ENCODE measurements around the gene AUTS2.

Gene AUTS2

DNA sequence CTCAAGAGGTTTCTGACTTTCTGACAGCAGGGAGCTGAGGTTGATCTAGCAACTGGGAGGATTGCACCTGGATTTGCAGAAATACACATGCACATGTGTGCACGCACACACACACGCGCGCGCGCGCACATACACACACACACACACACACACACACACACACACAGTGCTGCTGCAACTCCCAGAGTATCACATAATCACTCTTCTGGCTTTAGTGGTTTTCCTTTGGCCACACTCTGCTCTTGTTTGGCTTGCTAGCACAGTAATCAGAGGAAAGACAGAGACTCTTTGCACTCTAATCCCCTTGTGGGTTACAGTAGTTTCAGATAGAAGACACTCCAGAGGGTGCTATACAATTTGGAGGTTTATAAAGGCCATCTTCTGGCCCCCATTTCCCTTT is 705.0 kb downstream of the AUTS2 start:
- Histone ChIP-seq H3K27me3 (ENCODE audit: insufficient read depth, low read depth, severe bottlenecking) (no peaks in the 10 kb centered on the region), H3K27ac (no peak overlapping the region), H3K4me3 (ENCODE audit: low read depth, low read length) (no peak overlapping the region), H3K9me3 (ENCODE audit: severe bottlenecking) (no peaks in the 10 kb centered on the region), H3K36me3 (no peaks in the 10 kb centered on the region)
- TF ChIP-seq, protein P1, sequence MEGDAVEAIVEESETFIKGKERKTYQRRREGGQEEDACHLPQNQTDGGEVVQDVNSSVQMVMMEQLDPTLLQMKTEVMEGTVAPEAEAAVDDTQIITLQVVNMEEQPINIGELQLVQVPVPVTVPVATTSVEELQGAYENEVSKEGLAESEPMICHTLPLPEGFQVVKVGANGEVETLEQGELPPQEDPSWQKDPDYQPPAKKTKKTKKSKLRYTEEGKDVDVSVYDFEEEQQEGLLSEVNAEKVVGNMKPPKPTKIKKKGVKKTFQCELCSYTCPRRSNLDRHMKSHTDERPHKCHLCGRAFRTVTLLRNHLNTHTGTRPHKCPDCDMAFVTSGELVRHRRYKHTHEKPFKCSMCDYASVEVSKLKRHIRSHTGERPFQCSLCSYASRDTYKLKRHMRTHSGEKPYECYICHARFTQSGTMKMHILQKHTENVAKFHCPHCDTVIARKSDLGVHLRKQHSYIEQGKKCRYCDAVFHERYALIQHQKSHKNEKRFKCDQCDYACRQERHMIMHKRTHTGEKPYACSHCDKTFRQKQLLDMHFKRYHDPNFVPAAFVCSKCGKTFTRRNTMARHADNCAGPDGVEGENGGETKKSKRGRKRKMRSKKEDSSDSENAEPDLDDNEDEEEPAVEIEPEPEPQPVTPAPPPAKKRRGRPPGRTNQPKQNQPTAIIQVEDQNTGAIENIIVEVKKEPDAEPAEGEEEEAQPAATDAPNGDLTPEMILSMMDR (IDR thresholded peaks at IDR 0.05; ENCODE audit: low read depth, low read length), result no peak
- DNase-seq, result no peak

DNA sequence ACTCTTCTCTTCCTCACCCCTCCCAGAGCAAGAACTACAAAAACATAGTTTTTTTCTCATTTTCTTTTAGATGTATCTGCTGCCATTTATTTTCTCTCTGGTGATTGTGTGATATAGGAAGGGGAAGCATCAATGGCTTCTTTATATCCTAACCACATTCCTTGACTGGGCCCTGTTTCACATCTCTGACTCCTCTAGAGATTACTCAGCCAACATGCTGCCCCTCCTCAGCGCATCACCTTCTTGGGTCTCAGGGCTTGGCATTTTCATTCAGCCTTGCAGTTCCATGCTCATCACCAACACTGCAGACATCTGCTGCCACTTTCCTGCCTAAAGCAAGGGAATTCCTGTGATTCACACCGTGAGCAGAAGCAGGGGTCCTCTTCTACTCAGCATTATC is 705.5 kb downstream of the AUTS2 start:
- Histone ChIP-seq H3K9me3 (ENCODE audit: severe bottlenecking) (no peaks in the 10 kb centered on the region), H3K36me3 (no peaks in the 10 kb centered on the region), H3K27ac (no peak overlapping the region), H3K27me3 (ENCODE audit: insufficient read depth, low read depth, severe bottlenecking) (no peaks in the 10 kb centered on the region), H3K4me3 (ENCODE audit: low read depth, low read length) (no peak overlapping the region)
- TF ChIP-seq, protein P1 (IDR thresholded peaks at IDR 0.05; ENCODE audit: low read depth, low read length), result no peak
- no peak for DNase-seq

DNA sequence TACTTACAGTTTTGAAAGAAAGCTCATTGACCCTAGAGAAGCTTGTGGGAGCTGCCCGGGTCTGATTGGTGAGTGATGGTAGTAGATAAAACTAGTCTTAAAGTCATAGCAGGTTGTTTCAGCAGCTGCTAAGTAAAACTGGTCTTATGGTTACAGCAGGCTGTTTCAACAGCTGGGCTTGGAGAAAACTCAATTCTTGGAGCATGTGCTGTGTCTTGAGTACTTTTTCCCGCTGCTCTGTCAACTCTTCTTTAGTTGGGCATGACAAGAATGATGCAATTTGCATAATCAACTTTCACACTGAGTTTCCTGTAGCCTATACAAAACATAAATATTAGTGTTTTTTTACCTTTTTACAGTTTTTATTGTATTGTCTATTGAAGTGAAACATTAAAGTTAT is 707.9 kb downstream of the AUTS2 start:
- H3K36me3 ChIP-seq, result no peaks in the 10 kb centered on the region
- H3K4me3 ChIP-seq (ENCODE audit: low read depth, low read length), result no peak overlapping the region
- no peak overlapping the region for H3K27ac ChIP-seq
- H3K9me3 ChIP-seq (ENCODE audit: severe bottlenecking), result no peaks in the 10 kb centered on the region
- no peaks in the 10 kb centered on the region for H3K27me3 ChIP-seq (ENCODE audit: insufficient read depth, low read depth, severe bottlenecking)
- TF ChIP-seq, protein P1 (IDR thresholded peaks at IDR 0.05; ENCODE audit: low read depth, low read length), result no peak
- no peak for DNase-seq

DNA sequence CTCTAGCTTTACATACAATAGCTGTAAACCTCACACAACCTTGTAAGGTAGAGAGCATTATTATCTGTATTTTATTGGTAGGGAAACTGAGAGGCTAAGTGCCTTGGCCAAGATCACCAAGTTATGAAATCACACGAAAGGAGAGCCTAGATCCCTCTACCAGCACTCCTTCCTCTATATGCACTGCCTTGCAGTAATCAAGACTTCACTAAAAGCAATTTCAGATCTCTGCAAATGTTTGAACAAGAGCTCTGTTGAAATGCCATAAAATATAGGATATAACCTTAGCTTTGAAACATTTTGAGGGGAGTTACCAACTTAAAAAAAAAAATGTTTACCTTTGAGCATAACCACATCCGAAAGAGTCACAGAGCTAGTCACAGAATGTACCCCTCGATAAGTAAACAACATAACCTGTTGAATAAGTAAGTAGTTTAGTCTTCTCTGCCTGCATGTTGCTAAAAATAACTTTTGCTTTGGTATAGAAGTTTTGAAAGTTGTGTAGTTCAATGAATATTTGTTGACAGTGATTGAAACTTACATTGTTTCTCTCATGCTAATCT is 709.4 kb downstream of the AUTS2 start:
- no peak overlapping the region for H3K4me3 ChIP-seq (ENCODE audit: low read depth, low read length)
- no peaks in the 10 kb centered on the region for H3K9me3 ChIP-seq (ENCODE audit: severe bottlenecking)
- no peak overlapping the region for H3K27ac ChIP-seq
- TF ChIP-seq, protein P1 (IDR thresholded peaks at IDR 0.05; ENCODE audit: low read depth, low read length), result no peak
- no peaks in the 10 kb centered on the region for H3K27me3 ChIP-seq (ENCODE audit: insufficient read depth, low read depth, severe bottlenecking)
- no peaks in the 10 kb centered on the region for H3K36me3 ChIP-seq
- DNase-seq, result no peak

DNA sequence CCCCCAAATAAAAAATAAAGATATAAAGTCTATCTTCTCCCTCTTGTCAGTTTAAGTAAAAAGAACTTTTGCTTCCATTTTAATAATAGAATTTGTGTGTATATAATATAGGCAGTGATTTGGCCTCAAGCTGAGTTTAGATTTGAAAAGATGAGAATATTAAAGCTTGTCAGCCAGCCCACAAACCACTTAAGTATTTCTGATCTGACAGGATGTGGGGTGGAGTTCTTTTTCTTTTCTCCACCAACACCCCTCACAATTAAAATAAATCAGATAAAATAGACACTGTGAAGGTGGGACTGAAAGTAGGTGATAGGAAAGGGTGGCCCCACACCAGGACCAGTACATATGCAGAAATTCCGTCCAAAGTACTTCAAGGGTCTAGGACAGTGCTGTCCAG is 714.1 kb downstream of the AUTS2 start:
- Histone ChIP-seq H3K36me3 (no peaks in the 10 kb centered on the region), H3K9me3 (ENCODE audit: severe bottlenecking) (no peaks in the 10 kb centered on the region), H3K27me3 (ENCODE audit: insufficient read depth, low read depth, severe bottlenecking) (no peaks in the 10 kb centered on the region), H3K4me3 (ENCODE audit: low read depth, low read length) (no peak overlapping the region), H3K27ac (no peak overlapping the region)
- no peak for DNase-seq
- TF ChIP-seq, protein P1 (IDR thresholded peaks at IDR 0.05; ENCODE audit: low read depth, low read length), result no peak

DNA sequence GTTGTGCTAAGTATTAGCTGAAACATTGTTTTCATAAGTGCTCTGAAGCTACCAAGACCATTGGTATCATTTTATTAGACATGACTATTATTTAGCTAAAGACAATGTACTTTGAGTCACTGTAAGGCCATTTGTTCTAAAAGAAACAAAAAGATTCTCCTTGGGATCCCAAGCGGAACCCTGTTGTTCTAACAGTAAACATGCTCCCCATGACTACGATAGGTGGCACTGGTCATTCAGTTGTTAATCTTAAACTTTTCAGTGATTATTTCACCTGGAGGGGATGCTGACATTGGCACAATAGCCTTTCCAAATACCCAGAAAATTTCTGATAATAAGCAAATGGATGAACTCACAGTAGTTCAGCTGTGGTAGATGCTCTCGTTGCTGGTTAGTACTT is 715.0 kb downstream of the AUTS2 start:
- no peaks in the 10 kb centered on the region for H3K27me3 ChIP-seq (ENCODE audit: insufficient read depth, low read depth, severe bottlenecking)
- no peak overlapping the region for H3K4me3 ChIP-seq (ENCODE audit: low read depth, low read length)
- no peak for DNase-seq
- TF ChIP-seq, protein P1 (IDR thresholded peaks at IDR 0.05; ENCODE audit: low read depth, low read length), result no peak
- no peak overlapping the region for H3K27ac ChIP-seq
- H3K9me3 ChIP-seq (ENCODE audit: severe bottlenecking), result no peaks in the 10 kb centered on the region
- no peaks in the 10 kb centered on the region for H3K36me3 ChIP-seq
